ENCODE results near the gene THSD4.

Gene THSD4

DNA sequence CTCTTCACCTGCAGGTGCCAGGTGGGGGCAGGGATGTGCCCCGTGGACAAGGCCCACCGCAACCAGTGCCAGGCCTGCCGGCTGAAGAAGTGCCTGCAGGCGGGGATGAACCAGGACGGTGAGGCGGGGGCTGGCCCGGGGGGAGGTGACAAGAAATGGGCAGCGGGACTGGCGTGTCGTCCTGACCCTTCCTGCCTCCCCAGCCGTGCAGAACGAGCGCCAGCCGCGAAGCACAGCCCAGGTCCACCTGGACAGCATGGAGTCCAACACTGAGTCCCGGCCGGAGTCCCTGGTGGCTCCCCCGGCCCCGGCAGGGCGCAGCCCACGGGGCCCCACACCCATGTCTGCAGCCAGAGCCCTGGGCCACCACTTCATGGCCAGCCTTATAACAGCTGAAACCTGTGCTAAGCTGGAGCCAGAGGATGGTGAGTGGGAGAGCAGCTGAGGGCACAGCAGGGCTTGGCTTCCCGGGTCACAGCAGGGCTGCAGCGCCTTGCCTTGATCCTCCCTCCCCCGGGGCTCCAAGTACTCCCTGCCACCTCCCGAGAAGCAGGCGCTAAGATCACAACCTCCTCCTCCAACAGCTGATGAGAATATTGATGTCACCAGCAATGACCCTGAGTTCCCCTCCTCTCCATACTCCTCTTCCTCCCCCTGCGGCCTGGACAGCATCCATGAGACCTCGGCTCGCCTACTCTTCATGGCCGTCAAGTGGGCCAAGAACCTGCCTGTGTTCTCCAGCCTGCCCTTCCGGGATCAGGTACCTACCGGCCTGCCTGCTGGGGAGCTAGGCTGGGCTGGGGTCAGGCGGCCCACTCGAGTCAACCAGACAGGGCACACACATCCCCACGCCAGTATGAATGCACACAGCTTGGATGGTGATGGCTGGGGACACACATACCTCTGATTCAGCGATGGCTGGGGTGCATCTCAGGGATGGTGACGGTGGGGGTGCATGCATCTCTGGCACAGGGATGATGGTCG, 696.8 kb downstream of the THSD4 start:
- H2AFZ ChIP-seq (ENCODE audit: low read length, unreplicated experiment) = no peak overlapping the region
- no peaks in the 10 kb centered on the region for H3K79me2 ChIP-seq (ENCODE audit: control insufficient read depth, insufficient read depth, low read length, unreplicated experiment)
- H3K27ac ChIP-seq (ENCODE audit: low read depth, low read length) = no peak overlapping the region
- no peaks in the 10 kb centered on the region for H3K27me3 ChIP-seq (ENCODE audit: insufficient read depth, low read length)
- peaks cover 8% of the 10 kb centered on the region for H3K4me1 ChIP-seq (ENCODE audit: control insufficient read depth, insufficient read depth, low read length, unreplicated experiment)
- no peak overlapping the region for H3K4me3 ChIP-seq (ENCODE audit: low read depth, low read length)
- no peaks in the 10 kb centered on the region for H3K36me3 ChIP-seq (ENCODE audit: insufficient read depth, low read length)

DNA sequence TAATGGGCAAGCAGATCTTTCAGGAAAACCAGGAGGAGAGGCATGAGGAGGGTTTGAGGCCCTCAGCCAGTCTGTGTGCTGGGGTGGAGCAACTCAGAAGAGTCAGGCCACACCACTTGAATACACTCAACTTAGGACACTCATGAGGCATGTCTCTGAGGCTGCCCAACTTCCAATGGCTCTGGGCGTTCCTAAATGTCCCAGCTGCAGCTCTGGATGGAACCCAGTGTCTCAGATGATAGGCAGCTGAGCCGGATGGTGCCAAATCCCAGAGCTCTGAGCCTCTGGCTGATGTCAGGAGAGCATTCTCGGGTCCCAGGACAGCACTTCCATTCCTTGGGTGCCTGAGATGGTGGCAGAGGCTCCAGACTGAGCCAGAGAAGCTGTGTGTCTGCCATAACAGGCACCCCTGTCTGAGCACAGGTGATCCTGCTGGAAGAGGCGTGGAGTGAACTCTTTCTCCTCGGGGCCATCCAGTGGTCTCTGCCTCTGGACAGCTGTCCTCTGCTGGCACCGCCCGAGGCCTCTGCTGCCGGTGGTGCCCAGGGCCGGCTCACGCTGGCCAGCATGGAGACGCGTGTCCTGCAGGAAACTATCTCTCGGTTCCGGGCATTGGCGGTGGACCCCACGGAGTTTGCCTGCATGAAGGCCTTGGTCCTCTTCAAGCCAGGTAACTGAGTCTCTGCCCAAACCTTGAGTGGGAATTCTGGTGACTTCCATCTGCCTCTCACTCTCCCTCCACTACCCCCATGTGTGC, 697.9 kb downstream of the THSD4 start:
- Histone ChIP-seq H3K36me3 (ENCODE audit: insufficient read depth, low read length) (no peaks in the 10 kb centered on the region), H3K27me3 (ENCODE audit: insufficient read depth, low read length) (no peaks in the 10 kb centered on the region), H2AFZ (ENCODE audit: low read length, unreplicated experiment) (no peak overlapping the region), H3K4me1 (ENCODE audit: control insufficient read depth, insufficient read depth, low read length, unreplicated experiment) (no peaks in the 10 kb centered on the region), H3K79me2 (ENCODE audit: control insufficient read depth, insufficient read depth, low read length, unreplicated experiment) (no peaks in the 10 kb centered on the region), H3K4me3 (ENCODE audit: low read depth, low read length) (no peak overlapping the region), H3K27ac (ENCODE audit: low read depth, low read length) (no peak overlapping the region)

- Histone ChIP-seq H3K4me1 (ENCODE audit: control insufficient read depth, insufficient read depth, low read length, unreplicated experiment) (no peaks in the 10 kb centered on the region), H3K4me3 (ENCODE audit: low read depth, low read length) (no peak overlapping the region), H3K36me3 (ENCODE audit: insufficient read depth, low read length) (no peaks in the 10 kb centered on the region), H3K27ac (ENCODE audit: low read depth, low read length) (no peak overlapping the region), H2AFZ (ENCODE audit: low read length, unreplicated experiment) (no peak overlapping the region), H3K79me2 (ENCODE audit: control insufficient read depth, insufficient read depth, low read length, unreplicated experiment) (no peaks in the 10 kb centered on the region), H3K27me3 (ENCODE audit: insufficient read depth, low read length) (no peaks in the 10 kb centered on the region)
These were observed 698.6 kb downstream of the THSD4 start for GRCh38 chr15:71813723-71814470.

GRCh38 chr15:71815301-71815700, 700.0 kb downstream of the THSD4 start:
- H3K36me3 ChIP-seq (ENCODE audit: insufficient read depth, low read length) = peaks cover 7% of the 10 kb centered on the region; the same call in 1 of the 2 replicates
- H3K27me3 ChIP-seq (ENCODE audit: insufficient read depth, low read length) = no peaks in the 10 kb centered on the region
- no peak overlapping the region for H2AFZ ChIP-seq (ENCODE audit: low read length, unreplicated experiment)
- H3K4me3 ChIP-seq (ENCODE audit: low read depth, low read length) = no peak overlapping the region
- H3K79me2 ChIP-seq (ENCODE audit: control insufficient read depth, insufficient read depth, low read length, unreplicated experiment) = no peaks in the 10 kb centered on the region
- no peaks in the 10 kb centered on the region for H3K4me1 ChIP-seq (ENCODE audit: control insufficient read depth, insufficient read depth, low read length, unreplicated experiment)
- H3K27ac ChIP-seq (ENCODE audit: low read depth, low read length) = no peak overlapping the region

- H3K27me3 ChIP-seq (ENCODE audit: insufficient read depth, low read length) = no peaks in the 10 kb centered on the region
- no peak overlapping the region for H3K27ac ChIP-seq (ENCODE audit: low read depth, low read length)
- no peaks in the 10 kb centered on the region for H3K4me1 ChIP-seq (ENCODE audit: control insufficient read depth, insufficient read depth, low read length, unreplicated experiment)
- no peaks in the 10 kb centered on the region for H3K79me2 ChIP-seq (ENCODE audit: control insufficient read depth, insufficient read depth, low read length, unreplicated experiment)
- H2AFZ ChIP-seq (ENCODE audit: low read length, unreplicated experiment) = no peak overlapping the region
- peaks cover 19% of the 10 kb centered on the region for H3K36me3 ChIP-seq (ENCODE audit: insufficient read depth, low read length)
- no peak overlapping the region for H3K4me3 ChIP-seq (ENCODE audit: low read depth, low read length)
These were observed 702.1 kb downstream of the THSD4 start for GRCh38 chr15:71817351-71817750.

- H3K4me1 ChIP-seq (ENCODE audit: control insufficient read depth, insufficient read depth, low read length, unreplicated experiment) = no peaks in the 10 kb centered on the region
- no peak overlapping the region for H2AFZ ChIP-seq (ENCODE audit: low read length, unreplicated experiment)
- peaks cover 39% of the 10 kb centered on the region for H3K36me3 ChIP-seq (ENCODE audit: insufficient read depth, low read length)
- no peak overlapping the region for H3K27ac ChIP-seq (ENCODE audit: low read depth, low read length)
- no peaks in the 10 kb centered on the region for H3K27me3 ChIP-seq (ENCODE audit: insufficient read depth, low read length)
- no peaks in the 10 kb centered on the region for H3K79me2 ChIP-seq (ENCODE audit: control insufficient read depth, insufficient read depth, low read length, unreplicated experiment)
- no peak overlapping the region for H3K4me3 ChIP-seq (ENCODE audit: low read depth, low read length)
These were observed 704.9 kb downstream of the THSD4 start for GRCh38 chr15:71820127-71820526.

GRCh38 chr15:71821547-71822129, 706.4 kb downstream of the THSD4 start:
- Histone ChIP-seq H3K79me2 (ENCODE audit: control insufficient read depth, insufficient read depth, low read length, unreplicated experiment) (no peaks in the 10 kb centered on the region), H3K4me1 (ENCODE audit: control insufficient read depth, insufficient read depth, low read length, unreplicated experiment) (no peaks in the 10 kb centered on the region), H2AFZ (ENCODE audit: low read length, unreplicated experiment) (no peak overlapping the region), H3K36me3 (ENCODE audit: insufficient read depth, low read length) (peaks cover 52% of the 10 kb centered on the region), H3K27me3 (ENCODE audit: insufficient read depth, low read length) (no peaks in the 10 kb centered on the region), H3K4me3 (ENCODE audit: low read depth, low read length) (no peak overlapping the region), H3K27ac (ENCODE audit: low read depth, low read length) (no peak overlapping the region)

DNA sequence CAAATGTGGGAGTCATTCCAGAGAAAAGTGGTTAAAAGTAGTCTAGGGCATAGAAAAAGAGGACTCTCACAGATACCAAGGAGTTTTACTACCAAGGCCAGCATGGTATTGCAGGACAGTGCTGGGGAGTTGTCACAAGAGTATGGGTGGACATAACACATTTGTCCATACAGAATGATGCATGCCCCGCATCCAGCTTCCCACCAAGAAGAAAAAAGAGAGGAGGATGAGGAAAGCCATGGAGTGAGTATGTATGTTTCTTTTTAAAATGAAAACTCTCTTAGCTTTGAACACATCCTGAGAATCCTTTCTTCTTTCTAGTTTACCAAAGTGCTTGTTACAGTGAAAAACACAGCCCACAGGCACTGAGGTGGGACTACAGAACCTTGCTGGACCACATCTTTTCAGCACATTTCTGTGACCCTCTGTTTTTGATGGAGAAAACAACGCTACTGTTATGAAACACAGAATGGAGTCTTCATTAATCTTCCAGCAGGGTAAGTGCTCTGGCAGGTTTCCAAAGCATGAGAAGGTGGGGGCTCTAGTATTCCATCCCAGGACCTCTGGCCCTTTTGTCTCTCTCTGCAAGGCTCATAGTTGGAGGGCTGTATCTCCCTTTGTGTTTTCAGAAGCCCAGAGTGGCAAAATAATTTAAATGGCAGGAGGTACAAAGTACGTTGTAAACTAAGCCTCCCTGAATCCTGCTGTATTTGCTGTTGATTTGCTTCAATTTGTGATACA, 707.8 kb downstream of the THSD4 start:
- Histone ChIP-seq H3K4me1 (ENCODE audit: control insufficient read depth, insufficient read depth, low read length, unreplicated experiment) (no peaks in the 10 kb centered on the region), H3K79me2 (ENCODE audit: control insufficient read depth, insufficient read depth, low read length, unreplicated experiment) (no peaks in the 10 kb centered on the region), H3K27me3 (ENCODE audit: insufficient read depth, low read length) (no peaks in the 10 kb centered on the region), H3K36me3 (ENCODE audit: insufficient read depth, low read length) (peaks cover 66% of the 10 kb centered on the region), H3K4me3 (ENCODE audit: low read depth, low read length) (no peak overlapping the region), H2AFZ (ENCODE audit: low read length, unreplicated experiment) (no peak overlapping the region), H3K27ac (ENCODE audit: low read depth, low read length) (no peak overlapping the region)

DNA sequence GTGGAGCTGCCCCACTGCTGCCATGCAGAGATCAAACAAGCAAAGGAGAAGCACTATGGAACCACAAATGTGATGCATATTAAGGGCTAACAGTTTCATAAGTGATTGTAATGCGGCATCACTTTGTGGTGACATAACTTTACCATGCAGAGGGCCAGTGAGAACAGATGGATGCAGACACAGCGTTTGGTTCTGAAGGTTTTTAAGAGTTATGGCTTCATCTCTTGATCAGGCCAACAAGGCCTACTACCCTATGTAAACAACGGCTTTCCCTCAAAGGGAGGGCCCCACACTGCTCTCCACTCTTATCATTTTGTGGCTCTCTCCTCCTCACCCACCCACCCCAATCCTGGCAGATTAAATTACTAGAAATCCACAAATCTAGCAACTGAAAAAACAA, 708.5 kb downstream of the THSD4 start:
- H3K79me2 ChIP-seq (ENCODE audit: control insufficient read depth, insufficient read depth, low read length, unreplicated experiment) = no peaks in the 10 kb centered on the region
- no peak overlapping the region for H2AFZ ChIP-seq (ENCODE audit: low read length, unreplicated experiment)
- H3K4me3 ChIP-seq (ENCODE audit: low read depth, low read length) = no peak overlapping the region
- H3K4me1 ChIP-seq (ENCODE audit: control insufficient read depth, insufficient read depth, low read length, unreplicated experiment) = no peaks in the 10 kb centered on the region
- peaks cover 70% of the 10 kb centered on the region for H3K36me3 ChIP-seq (ENCODE audit: insufficient read depth, low read length)
- no peaks in the 10 kb centered on the region for H3K27me3 ChIP-seq (ENCODE audit: insufficient read depth, low read length)
- no peak overlapping the region for H3K27ac ChIP-seq (ENCODE audit: low read depth, low read length)

All from ACC112 (cell line).